Liver (tissue), 9 donors: Measurements from ENCODE around the gene AKT3. TPM values are rescaled to one million over a fixed set of nuclear protein-coding genes. Genes with fewer than 3 reads are reported as not detected.

Experiments
- DNase-seq: peaks from one replicate; pipeline ENCODE4 v3.0.0-alpha.2; 2017; ENCODE audit warnings: low spot score
- H3K27ac ChIP-seq, 2 donors: one replicate each; pipeline ENCODE4 v1.7.0; 2013; ENCODE audit warnings: inconsistent platforms in 2 of 2, low read length in 2 of 2, control low read depth in 1 of 2, low read depth in 1 of 2, mild to moderate bottlenecking in 1 of 2
- H3K27me3 ChIP-seq, 4 donors: one replicate each; pipeline versions ENCODE4 v1.6.1 to v1.7.0; 2013; ENCODE audit warnings: low read length in 3 of 4, inconsistent platforms in 1 of 4, mild to moderate bottlenecking in 1 of 4, moderate library complexity in 1 of 4; ENCODE audit not compliant: control insufficient read depth in 4 of 4, insufficient read depth in 4 of 4
- H3K36me3 ChIP-seq, 4 donors: one replicate each; pipeline versions ENCODE4 v1.6.1 to v1.7.0; 2013; ENCODE audit warnings: low read length in 3 of 4, mild to moderate bottlenecking in 3 of 4, low read depth in 1 of 4, moderate library complexity in 1 of 4; ENCODE audit not compliant: control insufficient read depth in 4 of 4, insufficient read depth in 3 of 4
- H3K4me1 ChIP-seq, 4 donors: one replicate each; pipeline versions ENCODE4 v1.6.1 to v1.7.0; 2013; ENCODE audit warnings: low read length in 3 of 4, mild to moderate bottlenecking in 3 of 4, moderate library complexity in 1 of 4; ENCODE audit not compliant: control insufficient read depth in 4 of 4, insufficient read depth in 4 of 4
- H3K4me3 ChIP-seq, 3 donors: one replicate each; pipeline versions ENCODE4 v1.6.1 to v1.7.0; 2013; ENCODE audit warnings: low read length in 3 of 3, control low read depth in 1 of 3, low read depth in 1 of 3, mild to moderate bottlenecking in 1 of 3
- H3K9ac ChIP-seq, 2 donors: one replicate each; pipeline ENCODE4 v1.7.0; 2013; ENCODE audit warnings: low read length in 2 of 2, mild to moderate bottlenecking in 2 of 2, moderate library complexity in 2 of 2, control low read depth in 1 of 2, low read depth in 1 of 2
- H3K9me3 ChIP-seq, 4 donors: one replicate each; pipeline versions ENCODE4 v1.6.1 to v1.7.0; 2013; ENCODE audit warnings: low read length in 3 of 4; ENCODE audit not compliant: control insufficient read depth in 4 of 4
- ATF3 ChIP-seq: IDR thresholded peaks from 2 replicates; pipeline ENCODE4 v1.6.1; 2016; ENCODE audit warnings: antibody characterized with exemption
- EGR1 ChIP-seq, 2 donors: IDR thresholded peaks; 2 replicates each; pipeline ENCODE4 v1.6.1; 2016 to 2018; ENCODE audit warnings: antibody characterized with exemption in 2 of 2, low read depth in 2 of 2
- FOXA1 ChIP-seq: IDR thresholded peaks from 2 replicates; pipeline ENCODE4 v1.6.1; 2016; ENCODE audit warnings: antibody characterized with exemption
- GABPA ChIP-seq, 2 donors: IDR thresholded peaks in 1 of 2; conservative IDR thresholded peaks in 1 of 2; 2 replicates each; pipeline ENCODE4 v1.6.1; 2016; ENCODE audit warnings: antibody characterized with exemption in 2 of 2, mild to moderate bottlenecking in 1 of 2, moderate library complexity in 1 of 2
- HNF4A ChIP-seq, 2 donors: conservative IDR thresholded peaks; 2 replicates each; pipeline ENCODE4 v1.6.1; 2016; ENCODE audit warnings: antibody characterized with exemption in 2 of 2, mild to moderate bottlenecking in 2 of 2
- HNF4G ChIP-seq: IDR thresholded peaks from 2 replicates; pipeline ENCODE4 v1.6.1; 2016; ENCODE audit warnings: antibody characterized with exemption
- JUND ChIP-seq, 2 donors: IDR thresholded peaks; 2 replicates each; pipeline ENCODE4 v1.6.1; 2016; ENCODE audit warnings: antibody characterized with exemption in 2 of 2
- MAX ChIP-seq: IDR thresholded peaks from 2 replicates; pipeline ENCODE4 v1.6.1; 2016; ENCODE audit warnings: antibody characterized with exemption
- NR2F2 ChIP-seq: IDR thresholded peaks from 2 replicates; pipeline ENCODE4 v1.6.1; 2016; ENCODE audit warnings: antibody characterized with exemption
- RAD21 ChIP-seq, 2 donors: IDR thresholded peaks; 2 replicates each; pipeline ENCODE4 v1.6.1; 2016; ENCODE audit warnings: antibody characterized with exemption in 2 of 2, mild to moderate bottlenecking in 2 of 2
- REST ChIP-seq: IDR thresholded peaks from 2 replicates; pipeline ENCODE4 v1.6.1; 2016; ENCODE audit warnings: antibody characterized with exemption, mild to moderate bottlenecking
- RXRA ChIP-seq, 2 donors: IDR thresholded peaks; 2 replicates each; pipeline ENCODE4 v1.6.1; 2017 to 2018; ENCODE audit warnings: antibody characterized with exemption in 2 of 2, mild to moderate bottlenecking in 1 of 2
- SP1 ChIP-seq: IDR thresholded peaks from 2 replicates; pipeline ENCODE4 v1.6.1; 2018; ENCODE audit warnings: antibody characterized with exemption, mild to moderate bottlenecking
- TAF1 ChIP-seq: conservative IDR thresholded peaks from 2 replicates; pipeline ENCODE4 v1.6.1; 2016; ENCODE audit warnings: antibody characterized with exemption, mild to moderate bottlenecking
- YY1 ChIP-seq: IDR thresholded peaks from 2 replicates; pipeline ENCODE4 v1.6.1; 2016; ENCODE audit warnings: antibody characterized with exemption, mild to moderate bottlenecking
- ZBTB33 ChIP-seq: IDR thresholded peaks from 2 replicates; pipeline ENCODE4 v1.6.1; 2016; ENCODE audit warnings: antibody characterized with exemption
- WGBS: extraction: QIAGEN DNeasy Blood & Tissue Kit; methylation state at CpG from one replicate; pipeline ENCODE4 v1.1.7; 2013; 5-methylcytosine and 5-hydroxymethylcytosine counted together
- polyA plus RNA-seq, 2 donors: library from polyadenylated mRNA; stranded (reverse) in 1 of 2; unstranded in 1 of 2; fragments of 200-250 nt in 1 of 2; fragments of >200 nt in 1 of 2; fragmentation: Nextera tagmentation in 1 of 2; extraction: Ambion mirVana in 1 of 2; gene quantifications; one replicate each; pipeline versions ENCODE4 v1.2.1 to v1.2.3, GENCODE V29; 2013 to 2015
- total RNA-seq, 2 donors: library from RNA; depleted of rRNA; stranded (reverse); fragments of >200 nt; gene quantifications; one replicate each; pipeline ENCODE4 v1.2.3, GENCODE V29; 2014
- donor health status: healthy.
- donor health status: healthy.
- donor health status: healthy.
- donor health status: healthy.
- donor health status: healthy.

The AKT3 gene
- total and polyA plus RNA-seq, 4 donors: 1.7 to 7.6 (median 2.8) TPM

GRCh38 chr1:243738020-243738419 is 112.0 kb downstream of the AKT3 start:
- Histone ChIP-seq H3K27me3 (no peaks in the 10 kb centered on the region), H3K36me3 (no peaks in the 10 kb centered on the region), H3K4me3 (no peak overlapping the region), H3K4me1 (peaks cover 5 to 22% (median 7%) of the 10 kb centered on the region in 4 donors), H3K9ac (no peak overlapping the region), H3K9me3 (no peaks in the 10 kb centered on the region), H3K27ac (no peak overlapping the region)
- TF ChIP-seq RAD21 (IDR thresholded peaks at IDR 0.05) (no peak), TAF1 (no peak), YY1 (peak; percentile 18)
- DNase-seq: no peak
- WGBS: 72% methylated on average over 1 of the region's 1 CpG

- H3K4me3 ChIP-seq: no peak overlapping the region
- H3K27ac ChIP-seq: no peak overlapping the region
- 90% methylated on average over 3 of the region's 3 CpGs for WGBS
- no peaks in the 10 kb centered on the region for H3K9me3 ChIP-seq
- no peaks in the 10 kb centered on the region for H3K36me3 ChIP-seq
- no peaks in the 10 kb centered on the region for H3K27me3 ChIP-seq
- H3K9ac ChIP-seq: no peak overlapping the region
- no peak for TF ChIP-seq HNF4A (conservative IDR thresholded peaks at IDR 0.05)
- TF ChIP-seq ATF3: no peak
- no peak for TF ChIP-seq YY1
- no peak for TF ChIP-seq SP1
- TF ChIP-seq ZBTB33: no peak
- TF ChIP-seq MAX: no peak
- TF ChIP-seq RAD21 (IDR thresholded peaks at IDR 0.05): no peak
- no peak for TF ChIP-seq FOXA1
- no peak for TF ChIP-seq EGR1 (IDR thresholded peaks at IDR 0.05; ENCODE audit: low read depth in 2 of 2)
- TF ChIP-seq NR2F2: no peak
- no peak for TF ChIP-seq HNF4G
- TF ChIP-seq JUND (IDR thresholded peaks at IDR 0.05): no peak
- no peak for TF ChIP-seq GABPA (IDR thresholded peaks at IDR 0.05 in 1 of 2, conservative IDR thresholded peaks at IDR 0.05 in 1 of 2)
- TF ChIP-seq TAF1: no peak
- TF ChIP-seq REST: no peak
- no peak for TF ChIP-seq RXRA (IDR thresholded peaks at IDR 0.05)
- peaks cover 4 to 28% (median 10%) of the 10 kb centered on the region in 4 donors for H3K4me1 ChIP-seq
- no peak for DNase-seq
Observed at GRCh38 chr1:243735457-243735856, 114.6 kb downstream of the AKT3 start.
